H9 (cell line): ENCODE measurements around the gene DGKE. TPM values are rescaled to one million over a fixed set of nuclear protein-coding genes. Genes with fewer than 3 reads are reported as not detected.
A peak's percentile ranks its signal among the peaks of the same experiment; 100 is the strongest.

Experiments
- DNase-seq: peaks from one replicate; pipeline ENCODE4 v3.0.0-alpha.2; 2017
- H2AFZ ChIP-seq: one replicate; pipeline ENCODE4 v1.6.1; 2013; ENCODE audit warnings: mild to moderate bottlenecking, low read length, control low read depth, moderate library complexity
- H2AK5ac ChIP-seq: 2 replicates; pipeline ENCODE4 v1.6.1; 2013; ENCODE audit warnings: low read length, control low read depth, mixed read lengths; ENCODE audit not compliant: insufficient read length
- H2BK120ac ChIP-seq: one replicate; pipeline ENCODE4 v1.6.1; 2013; ENCODE audit warnings: low read depth, mild to moderate bottlenecking, low read length, control low read depth, inconsistent platforms; ENCODE audit not compliant: poor library complexity, severe bottlenecking
- H2BK12ac ChIP-seq: 2 replicates; pipeline ENCODE4 v1.6.1; 2013; ENCODE audit warnings: low read length, control low read depth, mixed read lengths, low read depth; ENCODE audit not compliant: insufficient read length
- H2BK15ac ChIP-seq: 2 replicates; pipeline ENCODE4 v1.6.1; 2013; ENCODE audit warnings: low read depth, low read length, control low read depth
- H2BK20ac ChIP-seq: one replicate; pipeline ENCODE4 v1.6.1; 2013; ENCODE audit warnings: low read depth, mild to moderate bottlenecking, low read length, control low read depth, inconsistent platforms; ENCODE audit not compliant: poor library complexity, severe bottlenecking
- H2BK5ac ChIP-seq: 2 replicates; pipeline ENCODE4 v1.6.1; 2013; ENCODE audit warnings: low read length, control low read depth, mixed read lengths; ENCODE audit not compliant: insufficient read length
- H3K14ac ChIP-seq: 2 replicates; pipeline ENCODE4 v1.6.1; 2013; ENCODE audit warnings: low read length, control low read depth; ENCODE audit not compliant: insufficient read depth
- H3K18ac ChIP-seq: 2 replicates; pipeline ENCODE4 v1.6.1; 2013; ENCODE audit warnings: low read depth, mild to moderate bottlenecking, mixed read lengths, low read length, control low read depth; ENCODE audit not compliant: insufficient read length
- H3K23ac ChIP-seq: 2 replicates; pipeline ENCODE4 v1.6.1; 2013; ENCODE audit warnings: low read length, control low read depth, mixed read lengths, low read depth; ENCODE audit not compliant: insufficient read length
- H3K23me2 ChIP-seq: 2 replicates; pipeline ENCODE4 v1.6.1; 2013; ENCODE audit warnings: low read depth, mild to moderate bottlenecking, mixed read lengths, low read length, control low read depth; ENCODE audit not compliant: insufficient read length, poor library complexity, severe bottlenecking
- H3K27ac ChIP-seq: 2 replicates; pipeline ENCODE4 v1.5.1; 2013; ENCODE audit warnings: low read length, control low read depth, mixed read lengths, low read depth; ENCODE audit not compliant: insufficient read length
- H3K27me3 ChIP-seq: 2 replicates; pipeline ENCODE4 v1.6.1; 2013; ENCODE audit warnings: low read length, control low read depth, inconsistent platforms; ENCODE audit not compliant: insufficient read depth
- H3K4ac ChIP-seq: 2 replicates; pipeline ENCODE4 v1.6.1; 2013; ENCODE audit warnings: low read depth, mild to moderate bottlenecking, control low read depth, inconsistent platforms, low read length, moderate library complexity
- H3K4me1 ChIP-seq: 2 replicates; pipeline ENCODE4 v1.6.1; 2013; ENCODE audit warnings: low read length, control low read depth, inconsistent platforms; ENCODE audit not compliant: insufficient read depth
- H3K4me2 ChIP-seq: 2 replicates; pipeline ENCODE4 v1.6.1; 2013; ENCODE audit warnings: low read length, control low read depth, mixed read lengths; ENCODE audit not compliant: insufficient read length, insufficient read depth
- H3K56ac ChIP-seq: 2 replicates; pipeline ENCODE4 v1.6.1; 2013; ENCODE audit warnings: low read depth, mild to moderate bottlenecking, mixed read lengths, low read length, control low read depth; ENCODE audit not compliant: insufficient read length
- H3K79me1 ChIP-seq: 2 replicates; pipeline ENCODE4 v1.6.1; 2013; ENCODE audit warnings: low read depth, mild to moderate bottlenecking, moderate library complexity, low read length, control low read depth, inconsistent platforms; ENCODE audit not compliant: insufficient read depth, poor library complexity, severe bottlenecking
- H3K79me2 ChIP-seq: 2 replicates; pipeline ENCODE4 v1.6.1; 2013; ENCODE audit warnings: low read length, control low read depth, inconsistent platforms; ENCODE audit not compliant: insufficient read depth
- H3K9ac ChIP-seq: 2 replicates; pipeline ENCODE4 v1.6.1; 2013; ENCODE audit warnings: low read length, control low read depth, mixed read lengths; ENCODE audit not compliant: insufficient read length; ENCODE audit errors: extremely low read depth
- H3K9me3 ChIP-seq: one replicate; pipeline ENCODE4 v1.6.1; 2013; ENCODE audit warnings: low read depth, low read length, inconsistent platforms; ENCODE audit not compliant: control insufficient read depth
- H3T11ph ChIP-seq: one replicate; pipeline ENCODE4 v1.6.1; 2013; ENCODE audit warnings: mild to moderate bottlenecking, low read length, control low read depth, inconsistent platforms
- H4K20me1 ChIP-seq: one replicate; pipeline ENCODE4 v1.6.1; 2013; ENCODE audit not compliant: control insufficient read depth, insufficient read length, insufficient read depth
- H4K5ac ChIP-seq: 2 replicates; pipeline ENCODE4 v1.6.1; 2013; ENCODE audit warnings: low read depth, mild to moderate bottlenecking, mixed read lengths, low read length, control low read depth; ENCODE audit not compliant: insufficient read length
- H4K8ac ChIP-seq: replicated peaks from 2 replicates; pipeline ENCODE4 v1.6.1; 2013; ENCODE audit warnings: low read length, control low read depth, mixed read lengths, low read depth; ENCODE audit not compliant: insufficient read length
- H4K91ac ChIP-seq: 2 replicates; pipeline ENCODE4 v1.6.1; 2013; ENCODE audit warnings: low read depth, mild to moderate bottlenecking, moderate library complexity, mixed read lengths, low read length, control low read depth; ENCODE audit not compliant: insufficient read length
- H3K27ac Mint-ChIP-seq, 3 experiments: 2 replicates in 2 of 3; 3 replicates in 1 of 3; pipeline ENCODE4 v1.8.0; 2020 to 2021; ENCODE audit warnings: mixed read lengths in 3 of 3, mild to moderate bottlenecking in 1 of 3, moderate library complexity in 1 of 3
- H3K27me3 Mint-ChIP-seq: 2 replicates; pipeline ENCODE4 v1.8.0; 2021; ENCODE audit warnings: low read depth, mild to moderate bottlenecking, moderate library complexity, mixed read lengths
- H3K36me3 Mint-ChIP-seq, 3 experiments: 2 replicates in 2 of 3; 3 replicates in 1 of 3; pipeline ENCODE4 v1.8.0; 2020 to 2021; ENCODE audit warnings: low read depth in 3 of 3, mixed read lengths in 3 of 3; ENCODE audit not compliant: insufficient read depth in 1 of 3
- H3K4me1 Mint-ChIP-seq, 2 experiments: 2 replicates each; pipeline ENCODE4 v1.8.0; 2020; ENCODE audit warnings: mixed read lengths in 2 of 2
- H3K4me3 Mint-ChIP-seq, 2 experiments: 2 replicates in 1 of 2; 3 replicates in 1 of 2; pipeline ENCODE4 v1.8.0; 2020 to 2021; ENCODE audit warnings: mild to moderate bottlenecking in 2 of 2, mixed read lengths in 2 of 2, moderate library complexity in 1 of 2
- H3K9me3 Mint-ChIP-seq, 2 experiments: 2 replicates in 1 of 2; 3 replicates in 1 of 2; pipeline ENCODE4 v1.8.0; 2020; ENCODE audit warnings: mild to moderate bottlenecking in 2 of 2, mixed read lengths in 2 of 2, moderate library complexity in 1 of 2
- CTCF ChIP-seq: fragments of 200-600 bp; sonication (generic); conservative IDR thresholded peaks from 3 replicates; pipeline ENCODE4 v1.8.0; 2021; ENCODE audit warnings: antibody characterized with exemption, mild to moderate bottlenecking
- WGBS: extraction: QIAGEN DNeasy Blood & Tissue Kit; methylation state at CpG from one replicate; pipeline ENCODE4 v1.1.7; 2013; ENCODE audit warnings: missing lambda C conversion rate, low lambda C conversion rate, mixed read lengths; ENCODE audit not compliant: insufficient read length; ENCODE audit errors: extremely low coverage; 5-methylcytosine and 5-hydroxymethylcytosine counted together
- total RNA-seq: library from RNA; stranded (reverse); gene quantifications from 2 replicates; pipeline ENCODE4 v1.2.1, GENCODE V29; 2021

Gene DGKE
- total RNA-seq, 1 experiment from 2014 or later = 4.9 TPM

- H2BK5ac ChIP-seq = no peak overlapping the region
- peak overlapping the region; percentile 60 for H3K4me2 ChIP-seq
- DNase-seq = peak; percentile 79
- no peak overlapping the region for H2AK5ac ChIP-seq
- H2BK15ac ChIP-seq = no peak overlapping the region
- Mint-ChIP-seq H3K36me3 (peaks cover 0 to 11% (median 2%) of the 10 kb centered on the region in 3 experiments; a peak in 5 of 7 replicates), H3K4me3 (peak overlapping the region; percentile 79 to 96), H3K4me1 (peaks cover 14 to 18% of the 10 kb centered on the region in 2 experiments), H3K9me3 (peaks cover 0 to 7% of the 10 kb centered on the region in 2 experiments; a peak in 2 of 5 replicates), H3K27me3 (peaks cover 34% of the 10 kb centered on the region), H3K27ac (peak overlapping the region in 1 of 3 experiments; percentile 57; a peak in 2 of 7 replicates)
- no peak overlapping the region for H4K8ac ChIP-seq
- no peak overlapping the region for H2BK12ac ChIP-seq
- no peaks in the 10 kb centered on the region for H3K9me3 ChIP-seq
- no peaks in the 10 kb centered on the region for H4K20me1 ChIP-seq
- no peak overlapping the region for H3T11ph ChIP-seq
- no peaks in the 10 kb centered on the region for H3K79me1 ChIP-seq
- no peak for TF ChIP-seq CTCF
- no peak overlapping the region for H3K18ac ChIP-seq
- no peak overlapping the region for H3K56ac ChIP-seq
- no peaks in the 10 kb centered on the region; the same call in 1 of the 2 replicates for H3K79me2 ChIP-seq
- H2BK20ac ChIP-seq = no peak overlapping the region
- H3K27me3 ChIP-seq = peaks cover 2% of the 10 kb centered on the region; the same call in 1 of the 2 replicates
- no CpG with 5 or more reads among the region's 44 CpGs for WGBS
- no peak overlapping the region for H3K14ac ChIP-seq
- H4K91ac ChIP-seq = no peak overlapping the region
- H3K4ac ChIP-seq = no peak overlapping the region
- H4K5ac ChIP-seq = no peak overlapping the region
- H3K23me2 ChIP-seq = peaks cover 21% of the 10 kb centered on the region
- H3K4me1 ChIP-seq = no peaks in the 10 kb centered on the region; the same call in 1 of the 2 replicates
- H3K27ac ChIP-seq = no peak overlapping the region
- no peak overlapping the region for H2AFZ ChIP-seq
- H3K9ac ChIP-seq = peak overlapping the region; percentile 11
- H3K23ac ChIP-seq = no peak overlapping the region
- no peak overlapping the region for H2BK120ac ChIP-seq
Observed at GRCh38 chr17:56913353-56913866, 79.5 kb downstream of the DGKE start.
